Stimulated activated CD4-positive, alpha-beta T cell treated with anti-CD3 and anti-CD28 coated beads, Interleukin-15, amount 100 ng/mL, for 1 hour (primary cell): ENCODE data around the gene TADA3.

Source experiments
- DNase-seq, 2 donors: peaks; one replicate each; pipeline ENCODE4 v3.0.0-alpha.2; 2020; ENCODE audit warnings: low read depth in 1 of 2, low spot score in 1 of 2

TADA3 gene

DNA sequence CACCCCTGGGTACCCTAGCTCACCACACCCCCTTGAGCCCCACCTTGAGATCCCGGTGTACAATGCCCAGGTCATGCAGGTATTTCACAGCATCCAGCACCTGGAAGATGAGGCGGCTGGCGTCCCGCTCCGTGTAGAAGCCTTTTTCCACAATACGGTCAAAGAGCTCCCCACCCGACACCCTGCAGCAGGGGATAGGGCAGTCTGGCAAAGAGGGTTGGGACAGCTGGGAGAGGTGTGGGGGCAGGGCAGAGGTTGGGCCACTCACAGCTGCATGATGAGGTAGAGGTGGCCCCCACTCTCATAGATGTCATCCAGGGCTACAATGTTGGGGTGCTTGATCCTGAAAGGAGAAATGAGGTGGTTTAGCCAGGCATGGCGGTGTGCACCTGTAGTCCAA, 29.4 kb downstream of the TADA3 start:
- no peak for DNase-seq

DNA sequence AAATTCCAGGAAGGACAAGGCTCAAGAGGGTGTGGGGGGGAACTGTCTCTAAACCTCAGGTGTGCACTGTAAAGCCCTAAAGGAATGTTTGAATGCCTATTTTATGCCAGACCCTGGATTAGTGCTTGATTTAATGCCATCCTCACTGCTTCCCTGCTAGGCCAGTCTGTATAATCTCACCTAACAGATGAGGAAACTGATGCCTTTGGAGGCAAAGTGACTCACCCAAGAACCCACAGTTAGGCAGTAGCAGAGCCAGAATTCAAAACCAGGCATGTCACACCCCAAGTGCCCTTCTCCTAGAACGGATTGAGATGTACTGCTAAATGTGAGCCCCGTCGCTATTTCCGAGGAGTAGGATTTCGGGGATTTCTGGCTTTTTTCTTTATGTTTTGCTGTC, 30.4 kb downstream of the TADA3 start:
- DNase-seq: no peak

DNA sequence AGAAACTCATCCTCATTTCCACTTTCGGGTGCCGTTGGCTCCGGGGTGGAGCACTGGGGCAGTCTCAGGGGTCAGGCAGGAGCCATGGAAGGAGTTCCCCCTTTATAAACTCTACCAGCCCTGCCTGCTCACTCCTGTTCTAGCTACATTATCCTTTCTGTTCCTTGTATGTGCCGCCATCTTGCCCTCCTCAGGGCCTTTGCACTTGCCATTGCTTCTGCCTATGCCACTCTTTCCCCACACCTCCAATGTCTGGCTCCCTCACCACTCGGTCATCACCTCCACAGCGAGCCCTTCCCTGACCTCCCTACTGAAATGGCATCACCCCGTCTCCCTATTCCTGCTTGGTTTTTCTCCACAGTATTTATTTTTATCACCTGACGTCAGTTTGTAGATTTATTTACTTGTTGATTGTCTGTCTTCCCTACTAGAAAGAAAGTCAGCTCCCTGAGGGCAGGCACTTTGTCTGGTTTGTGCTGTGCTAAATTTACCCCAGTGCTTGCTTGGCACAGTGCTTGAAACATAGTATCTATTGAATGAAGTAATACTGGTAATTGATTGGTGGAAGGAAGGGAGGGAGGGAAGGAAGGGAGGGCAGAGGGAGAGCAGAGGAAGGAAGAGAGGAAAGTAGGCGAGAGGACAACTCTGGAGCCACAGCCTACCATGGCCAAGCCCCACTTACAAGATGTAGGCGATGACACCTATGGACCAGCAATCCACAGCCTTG, 31.3 kb downstream of the TADA3 start:
- DNase-seq: no peak

DNA sequence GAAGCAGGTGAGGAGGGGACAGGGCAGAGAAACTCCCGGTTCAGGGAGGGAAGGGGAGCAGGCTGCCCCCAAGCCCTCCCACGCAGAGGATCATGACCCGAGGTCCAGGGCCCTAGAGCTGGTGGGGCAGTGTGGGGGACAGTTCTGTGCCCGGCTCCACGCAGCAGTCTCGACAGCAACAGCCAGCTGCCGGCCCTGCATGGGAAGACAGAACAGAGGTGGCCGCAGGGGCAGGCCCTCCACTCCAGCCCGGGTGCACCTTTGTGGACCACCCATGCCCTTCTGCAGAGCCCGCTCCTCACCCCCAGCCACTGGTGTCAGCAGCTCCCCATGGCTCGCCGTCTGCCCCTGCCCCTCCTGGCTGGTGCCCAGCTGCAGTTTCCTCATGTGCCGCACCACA, 34.8 kb downstream of the TADA3 start:
- no peak for DNase-seq

DNA sequence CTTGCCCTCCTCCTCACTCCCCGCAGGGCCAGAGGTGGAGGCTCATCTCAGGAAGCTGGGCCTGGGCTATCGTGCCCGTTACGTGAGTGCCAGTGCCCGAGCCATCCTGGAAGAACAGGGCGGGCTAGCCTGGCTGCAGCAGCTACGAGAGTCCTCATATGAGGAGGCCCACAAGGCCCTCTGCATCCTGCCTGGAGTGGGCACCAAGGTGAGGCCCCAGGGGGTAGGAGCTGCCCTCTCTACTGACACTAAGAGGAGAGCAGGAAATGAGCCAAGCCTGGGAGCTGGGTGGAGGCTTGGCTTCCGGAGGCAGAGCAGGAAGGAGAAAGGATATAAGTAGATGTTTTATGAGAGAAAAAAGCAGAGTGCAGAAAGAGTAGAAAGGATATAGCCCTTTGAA, 37.6 kb downstream of the TADA3 start:
- DNase-seq: no peak

DNA sequence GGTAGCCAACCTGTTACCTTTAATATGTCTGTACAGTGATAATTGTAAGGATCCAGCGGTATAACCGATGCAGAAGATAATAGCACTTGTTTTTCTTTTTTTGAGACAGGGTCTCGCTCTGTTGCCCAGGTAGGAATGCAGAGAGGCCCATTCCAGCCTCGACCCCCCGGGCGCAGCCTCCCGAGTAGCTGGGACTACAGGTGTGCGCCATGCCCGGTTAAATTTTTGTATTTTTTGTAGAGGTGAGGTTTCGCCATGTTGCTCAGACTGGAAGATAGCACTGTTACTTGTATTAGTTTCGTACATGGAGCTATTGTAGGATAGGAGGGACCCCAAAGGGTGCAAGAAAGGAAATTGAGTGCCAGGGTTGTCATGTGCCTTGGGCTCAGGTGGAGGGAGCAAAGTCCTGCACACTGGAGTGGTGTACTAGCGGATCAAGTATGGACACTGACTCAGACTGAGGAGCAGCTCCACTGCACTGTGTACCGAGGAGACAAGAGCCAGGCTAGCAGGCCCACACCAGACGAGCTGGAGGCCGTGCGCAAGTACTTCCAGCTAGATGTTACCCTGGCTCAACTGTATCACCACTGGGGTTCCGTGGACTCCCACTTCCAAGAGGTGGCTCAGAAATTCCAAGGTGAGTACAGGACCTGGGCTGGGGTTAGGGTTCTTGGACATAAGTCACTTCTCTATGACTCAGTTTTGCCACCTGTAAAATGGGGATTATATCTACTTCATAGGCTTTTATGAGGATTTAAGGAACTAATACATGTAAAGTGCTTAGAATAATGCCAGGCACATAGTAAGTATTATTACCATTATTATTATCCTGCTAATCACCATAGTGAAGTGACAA, 41.5 kb downstream of the TADA3 start:
- DNase-seq: no peak

DNA sequence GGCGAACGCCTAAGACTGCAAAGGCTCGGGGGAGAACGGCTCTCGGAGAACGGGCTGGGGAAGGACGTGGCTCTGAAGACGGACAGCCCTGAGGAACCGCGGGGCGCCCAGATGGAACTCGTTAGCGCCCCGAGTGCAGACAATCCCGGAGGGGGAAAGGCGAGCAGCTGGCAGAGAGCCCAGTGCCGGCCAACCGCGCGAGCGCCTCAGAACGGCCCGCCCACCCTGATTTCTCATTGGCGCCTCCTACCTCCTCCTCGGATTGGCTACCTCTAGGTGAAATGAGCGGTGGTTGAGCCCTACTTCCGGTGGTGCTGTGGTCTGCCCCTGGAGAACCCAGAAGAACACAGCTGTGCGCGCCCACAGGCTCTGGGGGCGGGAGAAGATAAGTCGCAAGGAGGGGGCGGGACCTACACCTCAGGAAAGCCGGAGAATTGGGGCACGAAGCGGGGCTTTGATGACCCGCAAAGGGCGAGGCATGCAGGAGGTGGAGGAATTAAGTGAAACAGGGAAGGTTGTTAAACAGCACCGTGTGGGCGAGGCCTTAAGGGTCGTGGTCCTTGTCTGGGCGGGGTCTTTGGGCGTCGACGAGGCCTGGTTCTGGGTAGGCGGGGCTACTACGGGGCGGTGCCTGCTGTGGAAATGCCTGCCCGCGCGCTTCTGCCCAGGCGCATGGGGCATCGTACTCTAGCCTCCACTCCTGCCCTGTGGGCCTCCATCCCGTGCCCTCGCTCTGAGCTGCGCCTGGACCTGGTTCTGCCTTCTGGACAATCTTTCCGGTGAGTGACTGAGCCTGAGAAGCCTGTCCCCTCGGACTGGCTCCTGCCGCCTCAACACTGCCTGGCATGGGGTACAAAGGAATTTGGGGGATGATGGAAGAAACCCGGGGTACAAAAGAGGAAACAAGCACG, 42.4 kb downstream of the TADA3 start, which contains the start of gene OGG1:
Gene OGG1 (plus strand): TSS at position 308 of the 911 bp plus-strand sequence. CDS start 335 bp downstream, at position 643.
- DNase-seq: peak; percentile 80 to 83

DNA sequence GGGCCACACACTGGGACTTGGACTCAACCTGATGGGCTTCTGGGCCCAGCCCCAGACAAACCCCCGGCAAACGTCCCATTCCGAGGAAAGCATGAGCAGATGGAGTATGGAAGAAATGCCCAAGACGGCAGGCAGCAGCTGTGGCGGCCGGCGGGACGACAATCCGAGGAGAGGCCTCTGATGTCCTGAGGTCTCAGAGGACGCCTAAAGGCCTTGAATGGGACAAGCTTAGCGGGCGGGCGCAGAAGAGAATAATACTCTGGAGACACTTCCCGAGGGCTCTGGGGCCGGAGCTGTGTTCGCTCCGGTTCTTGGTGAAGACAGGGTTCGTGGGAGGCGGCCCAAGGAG, 43.0 kb downstream of the TADA3 start:
- DNase-seq: no peak

DNA sequence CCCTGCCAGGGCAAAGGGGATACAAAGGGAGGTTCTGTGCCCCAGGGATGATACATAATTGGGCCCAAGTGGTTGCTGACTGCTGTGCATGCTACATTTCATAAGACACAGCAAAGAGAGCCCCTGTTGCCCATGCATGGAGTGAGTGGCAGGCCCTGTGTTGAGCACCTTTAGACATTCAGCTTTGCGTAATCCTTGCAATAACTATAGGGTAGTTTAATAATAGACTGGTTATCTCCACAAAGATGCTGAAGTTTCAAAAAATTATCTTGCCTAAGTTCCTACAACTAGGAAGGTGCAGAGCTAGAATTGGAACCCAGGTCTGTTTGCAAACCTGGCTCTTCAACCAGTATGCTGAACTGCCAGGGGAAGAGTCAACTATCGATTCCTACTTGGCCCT, 44.2 kb downstream of the TADA3 start:
- no peak for DNase-seq

DNA sequence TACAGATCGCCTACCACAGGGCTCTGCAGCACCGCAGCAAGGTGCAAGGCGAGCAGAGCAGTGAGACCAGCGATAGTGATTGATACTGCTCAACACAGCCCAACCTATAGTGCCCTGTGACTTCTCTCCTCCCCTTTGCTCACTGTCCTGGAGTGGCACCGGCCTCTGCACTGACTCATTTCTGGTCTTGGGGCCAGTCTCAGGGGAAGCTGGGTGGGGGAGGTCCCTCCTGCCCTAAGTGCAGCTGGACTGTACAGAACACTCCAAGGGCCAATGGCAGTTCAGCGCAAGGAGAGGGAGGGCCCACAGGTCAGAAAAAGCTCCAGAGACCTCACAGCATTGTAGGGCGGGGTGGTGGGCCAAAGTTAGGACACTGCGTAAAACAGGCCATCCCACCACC, 45.0 kb downstream of the TADA3 start:
- DNase-seq: no peak

DNA sequence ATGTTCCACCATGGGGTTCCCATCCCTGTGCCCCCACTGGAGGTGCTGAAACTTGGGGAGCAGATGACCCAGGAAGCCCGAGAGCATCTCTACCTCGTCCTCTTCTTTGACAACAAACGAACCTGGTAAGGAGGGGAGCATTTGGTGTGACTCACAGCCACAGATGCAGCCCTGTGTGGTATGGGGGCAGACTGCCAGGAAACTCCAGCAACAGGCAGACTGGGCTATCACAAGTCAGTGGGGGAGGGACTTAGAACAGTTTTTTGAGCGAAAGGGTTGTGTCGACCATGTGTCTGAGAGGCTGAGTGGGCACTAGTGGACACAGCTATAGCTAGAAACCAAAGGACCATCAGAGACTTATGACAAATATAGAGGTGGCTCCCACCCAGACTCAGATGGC, 45.9 kb downstream of the TADA3 start:
- no peak for DNase-seq

DNA sequence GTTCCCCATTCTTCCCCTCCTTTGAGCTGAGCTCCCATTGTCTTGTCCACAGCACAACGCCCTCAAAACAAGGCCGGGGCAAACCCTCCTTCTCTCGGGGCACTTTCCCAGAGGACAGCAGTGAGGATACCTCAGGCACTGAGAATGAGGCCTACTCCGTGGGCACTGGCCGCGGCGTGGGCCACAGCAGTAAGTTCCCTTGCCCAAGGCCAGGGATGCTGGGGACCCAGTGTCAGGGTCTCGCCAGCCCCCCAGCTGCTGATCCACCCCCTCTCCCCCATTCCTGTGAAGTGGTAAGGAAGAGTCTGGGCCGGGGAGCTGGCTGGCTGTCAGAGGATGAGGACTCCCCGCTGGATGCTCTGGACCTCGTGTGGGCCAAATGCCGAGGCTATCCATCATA, 46.8 kb downstream of the TADA3 start:
- DNase-seq: no peak

DNA sequence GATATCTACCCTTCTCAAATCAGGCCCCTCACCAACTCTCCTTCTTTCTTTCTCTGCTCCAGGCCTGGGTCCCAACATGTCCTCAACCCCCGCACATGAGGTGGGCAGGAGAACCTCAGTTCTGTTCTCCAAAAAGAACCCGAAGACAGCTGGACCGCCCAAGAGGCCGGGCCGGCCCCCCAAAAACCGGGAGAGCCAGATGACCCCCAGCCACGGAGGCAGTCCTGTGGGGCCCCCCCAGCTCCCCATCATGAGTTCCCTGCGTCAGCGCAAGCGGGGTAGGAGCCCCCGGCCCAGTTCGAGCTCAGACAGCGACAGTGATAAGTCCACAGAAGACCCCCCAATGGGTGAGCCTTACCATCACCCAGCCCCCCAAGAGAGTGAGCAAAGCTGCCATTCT, 48.1 kb downstream of the TADA3 start:
- DNase-seq: no peak

DNA sequence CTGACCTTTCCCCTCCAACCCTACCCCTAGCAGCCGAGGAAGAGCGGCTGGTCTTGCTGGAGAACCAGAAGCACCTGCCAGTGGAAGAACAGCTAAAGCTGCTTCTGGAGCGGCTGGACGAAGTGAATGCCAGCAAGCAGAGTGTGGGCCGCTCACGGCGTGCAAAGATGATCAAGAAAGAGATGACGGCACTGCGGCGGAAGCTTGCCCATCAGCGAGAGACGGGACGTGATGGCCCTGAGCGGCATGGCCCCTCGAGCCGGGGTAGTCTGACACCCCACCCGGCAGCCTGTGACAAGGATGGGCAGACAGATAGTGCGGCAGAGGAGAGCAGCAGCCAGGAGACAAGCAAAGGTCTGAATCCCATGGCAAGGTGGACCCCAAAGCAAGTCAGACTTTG, 48.7 kb downstream of the TADA3 start:
- no peak for DNase-seq

DNA sequence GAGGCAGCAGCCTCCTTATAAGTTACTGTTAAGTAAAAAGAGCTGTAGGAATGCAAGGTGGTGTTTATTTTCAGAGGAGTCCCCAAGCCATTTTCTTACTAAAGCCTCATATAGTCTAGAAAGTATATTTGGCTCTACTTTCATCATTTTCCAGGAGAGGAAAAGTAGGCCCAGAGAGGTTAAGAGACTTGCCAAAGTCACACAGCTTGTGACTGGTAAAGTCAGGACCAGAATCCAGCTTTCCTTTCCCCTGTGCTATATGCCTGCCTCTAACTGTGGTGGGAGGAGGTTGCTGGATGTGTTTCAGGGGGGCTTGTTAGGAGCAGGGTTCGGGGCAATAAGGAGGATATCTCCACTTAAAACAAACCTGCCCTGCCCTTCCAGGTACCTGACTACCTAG, 49.7 kb downstream of the TADA3 start:
- DNase-seq: no peak

DNA sequence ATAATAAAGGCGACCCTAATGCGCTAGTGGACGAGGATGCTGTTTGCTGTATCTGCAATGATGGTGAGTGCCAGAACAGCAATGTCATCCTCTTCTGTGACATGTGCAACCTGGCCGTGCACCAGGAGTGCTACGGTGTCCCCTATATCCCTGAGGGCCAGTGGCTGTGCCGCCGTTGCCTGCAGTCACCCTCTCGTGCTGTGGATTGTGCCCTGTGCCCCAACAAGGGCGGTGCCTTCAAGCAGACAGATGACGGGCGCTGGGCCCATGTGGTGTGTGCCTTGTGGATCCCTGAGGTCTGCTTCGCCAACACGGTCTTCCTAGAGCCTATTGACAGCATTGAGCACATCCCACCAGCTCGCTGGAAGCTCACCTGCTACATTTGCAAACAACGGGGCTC, 53.1 kb downstream of the TADA3 start:
- DNase-seq: no peak

DNA sequence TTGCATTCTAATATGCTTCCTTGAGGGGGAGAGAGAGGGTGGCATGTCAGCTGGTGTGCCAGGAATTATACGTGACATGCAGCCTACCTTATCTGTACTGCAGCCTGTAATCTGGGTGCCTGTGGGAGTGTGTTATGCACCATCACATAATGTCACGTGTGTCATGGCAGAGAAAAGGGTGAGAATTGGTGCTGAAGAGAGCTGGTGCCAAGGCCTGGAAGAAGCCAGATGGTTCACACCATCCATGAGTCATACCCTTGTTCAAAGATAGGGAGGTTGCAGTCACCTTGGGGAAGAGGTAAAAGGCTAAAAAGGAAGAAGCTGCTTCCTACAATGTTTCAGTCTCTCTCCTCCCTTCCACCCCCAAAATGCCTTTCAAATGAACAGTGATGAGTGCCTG, 55.4 kb downstream of the TADA3 start:
- DNase-seq: no peak

DNA sequence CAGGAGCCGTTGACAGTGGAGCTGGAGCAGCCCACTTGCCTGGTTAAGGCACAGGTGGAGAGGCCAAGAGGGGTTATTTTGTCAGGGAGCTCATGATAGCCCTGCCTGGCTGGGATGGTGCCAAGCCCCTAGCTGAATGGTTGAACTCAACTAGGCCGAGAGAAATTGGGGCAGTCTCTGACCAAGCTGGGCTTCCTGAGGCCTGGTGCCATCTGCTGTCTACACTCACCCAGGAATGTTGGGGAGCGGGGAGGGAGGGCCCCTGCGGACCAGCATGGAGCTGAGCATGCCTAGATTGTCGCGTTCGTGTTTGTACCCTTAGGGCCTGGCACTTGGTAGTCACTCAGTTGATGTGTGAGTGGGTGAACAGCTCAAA, 59.5 kb downstream of the TADA3 start:
- no peak for DNase-seq

DNA sequence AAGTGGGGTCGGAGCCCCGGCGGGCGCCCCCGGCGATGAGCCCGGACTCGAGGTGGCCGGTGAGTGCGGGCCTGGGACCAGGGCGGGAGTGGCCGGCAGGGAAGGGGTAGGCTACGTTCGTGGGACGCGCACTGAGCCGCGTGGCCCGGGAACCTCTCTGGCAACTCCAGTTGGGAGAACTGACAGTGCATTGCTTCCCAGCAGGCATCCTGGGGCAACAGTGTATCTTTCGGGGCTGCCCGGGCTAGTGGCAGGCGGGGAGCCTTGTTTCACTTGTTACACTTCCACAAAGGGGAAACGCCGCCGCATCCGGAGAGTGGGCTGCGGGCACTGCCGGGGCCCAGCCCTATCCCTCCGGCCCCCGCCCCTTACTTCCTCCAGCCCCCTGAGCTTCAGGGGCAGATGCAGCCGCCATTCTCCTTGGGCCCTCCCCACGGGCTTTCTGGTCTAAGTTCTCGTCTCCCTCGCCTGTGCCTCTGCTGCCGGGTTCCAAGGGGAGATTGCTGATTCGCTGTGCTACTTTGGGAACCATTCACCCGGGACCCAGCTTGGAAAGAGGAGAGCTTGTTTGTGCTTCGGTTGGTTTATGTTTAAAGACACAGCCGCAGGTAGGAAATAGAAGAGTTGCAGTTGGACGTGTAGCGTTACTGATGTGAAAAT, 60.1 kb downstream of the TADA3 start:
- DNase-seq: peak in 1 of 2 donors; percentile 11

DNA sequence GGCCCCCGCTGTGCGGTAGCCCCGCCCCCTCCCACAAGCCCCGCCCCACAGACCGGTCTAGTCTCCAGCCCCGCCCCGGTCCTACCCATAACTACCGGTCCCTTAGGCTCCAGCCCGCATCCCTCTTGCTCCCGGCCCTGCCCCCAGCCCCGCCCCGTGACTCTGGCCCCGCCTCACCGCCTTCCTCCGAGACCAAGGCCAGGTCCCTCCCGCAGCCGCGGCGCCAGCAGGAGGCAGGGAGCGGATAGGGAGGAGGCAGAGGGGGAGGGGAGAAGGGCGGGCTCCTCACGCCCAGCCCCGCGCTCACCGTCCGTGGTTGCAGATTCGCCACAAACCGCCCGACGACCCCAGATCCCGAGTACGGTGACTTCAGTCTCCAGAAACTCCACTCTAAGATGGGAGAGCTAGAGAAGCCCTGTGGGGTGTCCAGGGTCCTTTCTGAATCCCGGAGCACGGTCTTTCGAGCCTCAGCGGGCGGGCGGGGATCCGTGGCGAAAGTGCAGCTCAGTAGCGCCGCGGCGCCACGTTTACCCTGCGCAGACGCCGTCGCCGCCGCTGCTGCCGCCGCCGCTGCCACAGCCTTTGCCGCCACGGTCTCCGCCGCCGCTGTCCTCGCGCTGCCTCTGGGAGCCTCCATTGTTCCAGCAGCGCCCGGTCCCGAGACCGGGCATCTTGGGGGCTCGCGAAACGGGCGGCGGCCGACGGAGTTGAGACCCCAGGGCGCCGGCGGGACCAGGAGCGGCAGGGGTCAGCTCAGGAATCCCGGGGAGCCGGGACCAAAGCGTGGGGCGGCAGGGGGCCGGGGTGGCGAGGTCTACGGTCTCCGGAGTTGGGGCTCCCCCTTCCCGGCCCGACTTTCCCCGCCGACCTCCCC, 60.8 kb downstream of the TADA3 start, which contains the start of gene BRPF1:
Gene BRPF1 (plus strand): TSS at position 530 of the 874 bp plus-strand sequence. CDS start 2,406 bp downstream, outside the sequence.
- peak; percentile 99 to 100 for DNase-seq
